ENCODE results near the gene ADSS2. TPM values are rescaled to one million over a fixed set of nuclear protein-coding genes. Genes with fewer than 3 reads are reported as not detected.
"Not testable (repeated sequence)": the region's sequence is repeated elsewhere in the genome, so short reads cannot be mapped to it uniquely, and the experiment has no call there.

The ADSS2 gene
- total RNA-seq (2014; rRNA removed) = 42.8 and 47.4 TPM in 2 replicates
- polyA plus RNA-seq (2012) = 15.0 TPM

DNA sequence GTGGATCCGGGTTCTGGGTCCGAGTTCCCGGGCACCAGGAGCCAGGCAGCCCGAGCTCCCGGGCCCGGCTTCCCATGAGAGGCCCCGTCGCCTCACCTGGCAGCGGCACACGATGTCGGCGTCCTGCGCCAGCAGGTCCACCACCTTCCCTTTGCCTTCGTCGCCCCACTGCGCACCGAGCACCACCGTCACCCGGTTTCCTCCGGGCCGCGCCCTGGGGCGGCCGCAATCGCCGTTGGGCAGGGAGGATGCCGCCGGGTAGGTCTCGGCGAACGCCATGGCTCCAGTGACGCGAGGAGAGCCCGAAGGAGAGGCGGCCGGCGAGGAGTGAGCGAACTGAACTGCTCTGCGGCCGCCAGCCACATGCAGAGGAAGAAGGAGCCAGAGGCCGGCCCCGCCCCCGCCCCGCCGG lies at the start of gene ADSS2:
ADSS2 (minus strand) TSS at position 371 of the 412 bp plus-strand sequence; CDS start at position 279, 92 bp downstream.
- no peak for DNase-seq (ENCODE audit: low read depth)

DNA sequence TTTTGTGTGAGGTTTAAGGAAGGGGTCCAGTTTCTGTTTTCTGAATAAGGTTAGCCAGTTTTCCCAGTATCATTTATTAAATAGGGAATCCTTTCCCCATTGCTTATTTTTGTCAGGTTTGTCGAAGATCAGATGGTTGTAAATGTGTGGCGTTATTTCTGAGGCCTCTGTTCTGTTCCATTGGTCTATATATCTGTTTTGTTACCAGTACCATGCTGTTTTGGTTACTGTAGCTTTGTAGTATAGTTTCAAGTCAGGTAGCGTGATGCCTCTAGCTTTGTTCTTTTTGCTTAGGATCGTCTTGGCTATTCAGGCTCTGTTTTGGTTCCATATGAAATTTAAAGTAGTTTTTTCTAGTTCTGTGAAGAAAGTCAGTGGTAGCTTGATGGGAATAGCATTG lies 48.8 kb upstream of the ADSS2 start:
- DNase-seq (ENCODE audit: low read depth) = not testable (repeated sequence)

DNA sequence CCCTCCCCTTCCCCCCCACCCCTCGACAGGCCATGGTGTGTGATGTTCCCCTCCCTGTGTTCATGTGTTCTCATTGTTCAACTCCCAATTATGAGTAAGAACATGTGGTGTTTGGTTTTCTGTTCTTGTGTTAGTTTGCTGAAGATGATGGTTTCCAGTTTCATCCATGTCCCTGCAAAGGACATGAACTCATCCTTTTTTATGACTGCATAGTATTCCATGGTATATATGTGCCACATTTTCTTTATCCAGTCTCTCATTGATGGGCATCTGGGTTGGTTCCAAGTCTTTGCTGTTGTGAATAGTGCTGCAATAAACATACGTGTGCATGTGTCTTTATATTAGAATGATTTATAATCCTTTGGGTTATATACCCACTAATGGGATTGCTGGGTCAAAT lies 47.8 kb upstream of the ADSS2 start:
- not testable (repeated sequence) for DNase-seq (ENCODE audit: low read depth)

DNA sequence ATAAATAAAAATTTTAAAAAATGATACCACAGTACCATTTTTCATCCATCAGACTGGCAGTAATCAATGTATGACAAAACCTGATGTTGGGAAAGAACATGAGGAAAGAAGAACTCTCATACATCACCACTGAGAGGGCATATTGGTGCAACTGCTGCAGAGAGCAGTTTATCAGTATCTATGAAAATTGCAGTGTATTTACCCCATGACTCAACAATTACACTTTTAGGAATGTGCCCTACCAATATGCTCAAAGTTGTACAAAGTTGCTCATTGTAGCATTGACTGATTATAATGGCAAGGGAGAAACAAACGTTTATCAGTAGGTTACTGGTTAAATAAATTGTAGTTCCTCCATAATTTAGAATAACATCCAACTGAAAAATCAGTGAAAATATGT lies 46.1 kb upstream of the ADSS2 start:
- no peak for DNase-seq (ENCODE audit: low read depth)

DNA sequence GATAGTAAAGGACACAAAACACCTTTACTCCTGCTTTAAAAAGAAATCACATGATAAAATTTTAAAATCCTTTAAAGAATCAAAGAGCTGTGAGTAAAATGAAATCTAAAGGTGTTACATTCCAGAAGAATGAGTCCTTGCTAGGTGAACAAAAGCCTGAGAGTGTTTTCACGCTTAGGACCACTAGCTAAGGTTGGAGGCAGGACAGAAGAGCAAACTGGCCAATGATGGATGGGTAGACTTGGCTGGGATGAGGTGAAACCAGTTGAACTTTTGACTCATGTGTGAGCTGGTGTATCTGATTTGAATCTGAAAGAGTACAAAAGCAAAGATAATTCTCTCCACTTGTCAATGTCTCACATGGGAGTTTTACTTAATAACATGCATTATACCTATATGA lies 44.5 kb upstream of the ADSS2 start:
- DNase-seq (ENCODE audit: low read depth) = no peak

DNA sequence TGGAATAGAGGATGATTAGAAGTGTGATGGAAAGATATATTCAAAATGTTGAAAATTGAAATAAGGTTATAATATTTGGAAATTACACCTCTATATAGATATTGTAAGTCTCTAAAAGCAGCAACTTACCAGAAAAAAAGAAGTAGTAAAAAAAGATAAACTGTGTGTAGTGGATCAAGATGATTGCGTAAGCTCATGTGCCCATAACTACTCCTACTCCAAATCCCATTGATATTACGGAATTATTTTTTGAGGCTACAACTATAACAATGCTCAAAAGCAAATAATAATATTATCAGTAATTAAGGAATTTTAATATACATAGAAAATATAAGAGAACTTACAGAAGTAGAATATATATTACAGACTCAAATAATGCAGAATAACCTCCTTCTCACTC lies 42.9 kb upstream of the ADSS2 start:
- DNase-seq (ENCODE audit: low read depth) = no peak

DNA sequence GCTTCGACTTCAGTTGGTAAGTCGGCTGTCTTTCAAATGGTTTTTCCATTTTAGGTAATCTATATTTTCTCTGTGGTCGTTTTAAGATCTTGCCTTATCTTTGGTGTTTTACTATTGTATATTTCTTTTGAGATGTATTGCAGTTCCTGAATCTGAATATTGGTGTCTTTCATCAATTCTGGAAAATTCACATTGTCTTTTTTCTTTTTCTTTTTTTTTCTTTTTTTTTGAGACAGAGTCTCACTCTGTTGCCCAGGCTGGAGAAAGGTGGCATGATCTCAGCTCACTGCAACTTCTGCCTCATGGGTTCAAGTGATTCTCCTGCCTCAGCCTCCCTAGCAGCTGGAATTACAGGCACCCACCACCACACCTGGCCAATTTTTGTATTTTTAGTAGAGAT lies 33.3 kb upstream of the ADSS2 start:
- not testable (repeated sequence) for DNase-seq (ENCODE audit: low read depth)

DNA sequence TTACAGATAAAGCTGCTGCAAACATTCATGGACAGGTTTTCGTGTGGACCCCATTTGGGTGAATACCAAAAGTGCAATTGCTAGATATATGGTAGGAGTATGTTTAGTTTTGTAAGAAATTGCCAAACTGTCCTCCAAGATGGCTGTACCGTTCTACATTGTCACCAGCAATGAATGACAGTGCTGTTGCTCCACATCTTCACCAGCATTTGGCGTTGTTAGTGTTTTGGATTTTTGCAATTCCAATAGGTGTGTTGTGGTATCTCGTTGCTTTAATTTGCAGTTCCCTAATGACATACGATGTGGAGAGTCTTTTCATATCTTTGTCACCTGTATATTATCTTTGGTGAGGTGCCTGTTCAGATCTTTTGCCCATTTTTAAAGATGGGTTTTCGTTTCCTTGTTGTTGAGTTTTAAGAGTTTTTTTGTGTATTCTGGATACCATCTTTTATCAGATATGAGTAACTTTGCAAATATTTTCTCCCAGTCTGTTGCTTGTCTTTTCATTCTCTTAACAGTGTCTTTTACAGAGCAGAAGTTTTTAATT lies 21.4 kb upstream of the ADSS2 start:
- DNase-seq (ENCODE audit: low read depth) = no peak

DNA sequence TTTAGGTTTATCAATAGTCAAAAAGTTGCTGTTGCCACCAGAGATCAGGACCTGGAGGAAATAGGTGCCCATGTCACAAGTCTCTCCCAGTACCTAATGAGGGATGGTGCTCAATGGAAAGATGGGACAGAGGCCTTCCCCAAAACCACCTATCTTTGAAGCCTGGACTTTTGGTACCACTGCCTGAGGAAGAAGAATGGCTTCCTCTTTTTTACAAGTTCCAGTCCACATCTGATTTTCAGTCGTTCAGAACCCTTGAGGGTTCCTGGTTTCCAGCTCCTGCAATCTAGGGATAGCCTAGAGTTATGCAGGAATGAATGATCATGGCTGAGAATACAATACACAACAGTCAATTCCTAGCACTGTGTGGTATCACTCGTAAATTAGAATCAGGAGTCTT lies 15.0 kb upstream of the ADSS2 start:
- no peak for DNase-seq (ENCODE audit: low read depth)

DNA sequence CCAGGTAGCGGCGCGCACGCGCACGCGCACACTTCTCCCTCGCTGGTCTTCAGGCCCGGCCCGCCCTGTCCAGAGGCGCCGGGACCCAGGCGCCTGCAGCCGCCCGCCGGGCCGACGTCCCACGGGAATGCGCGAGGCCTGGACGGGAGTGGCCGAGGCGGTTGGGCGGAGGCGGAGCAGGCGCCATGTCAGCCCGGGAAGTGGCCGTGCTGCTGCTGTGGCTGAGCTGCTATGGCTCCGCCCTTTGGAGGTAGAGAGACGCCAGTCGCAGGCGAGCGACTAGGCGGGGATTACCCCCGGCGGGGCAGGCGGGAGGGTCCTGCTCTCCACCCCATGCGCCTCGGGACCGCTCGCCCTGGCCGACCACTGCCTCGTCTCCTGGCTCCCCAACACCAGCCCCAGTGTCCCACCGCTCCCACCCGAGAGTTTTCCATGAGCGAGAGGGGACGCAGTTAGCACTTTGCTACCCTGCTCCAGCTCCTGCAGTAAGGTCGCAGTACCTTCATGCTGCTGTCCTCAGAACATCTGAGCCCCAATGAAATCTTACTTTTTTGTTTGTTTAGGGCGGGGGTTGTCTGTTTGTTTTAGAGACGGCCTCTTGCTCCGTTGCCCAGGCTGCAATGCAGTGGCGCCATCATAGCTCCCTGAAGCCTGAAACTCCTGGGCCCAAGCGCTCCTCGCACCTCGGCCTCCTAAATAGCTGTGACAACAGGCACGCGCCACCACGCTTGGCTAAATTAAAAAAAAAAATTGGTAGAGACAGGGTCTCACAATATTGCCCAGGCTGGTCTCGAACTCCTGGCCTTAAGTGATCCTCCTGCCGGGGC lies 9.7 kb upstream of the ADSS2 start, which contains the start of gene CATSPERE:
CATSPERE (plus strand) TSS at position 29 of the 827 bp plus-strand sequence; CDS start at position 186, 157 bp downstream.
- DNase-seq (ENCODE audit: low read depth) = peak; percentile 80

DNA sequence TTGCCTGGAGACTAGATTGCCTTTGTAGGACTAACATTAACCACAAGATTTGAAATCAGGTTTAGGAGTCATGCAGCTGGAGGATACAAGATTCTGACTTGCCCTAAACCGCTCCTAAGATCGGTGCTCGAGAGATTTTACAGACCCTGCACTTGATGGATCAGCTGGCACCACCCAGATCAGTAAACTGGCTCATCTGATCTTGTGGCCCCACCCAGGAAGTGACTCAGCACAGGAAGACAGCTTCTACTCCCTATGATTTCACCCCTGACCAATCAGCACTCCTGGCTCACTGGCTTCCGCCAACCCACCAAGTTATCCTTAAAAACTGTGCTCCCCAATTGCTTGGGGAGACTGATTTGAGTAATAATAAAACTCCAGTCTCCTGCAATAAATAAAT lies 8.5 kb upstream of the ADSS2 start:
- peak; percentile 18 for DNase-seq (ENCODE audit: low read depth)

DNA sequence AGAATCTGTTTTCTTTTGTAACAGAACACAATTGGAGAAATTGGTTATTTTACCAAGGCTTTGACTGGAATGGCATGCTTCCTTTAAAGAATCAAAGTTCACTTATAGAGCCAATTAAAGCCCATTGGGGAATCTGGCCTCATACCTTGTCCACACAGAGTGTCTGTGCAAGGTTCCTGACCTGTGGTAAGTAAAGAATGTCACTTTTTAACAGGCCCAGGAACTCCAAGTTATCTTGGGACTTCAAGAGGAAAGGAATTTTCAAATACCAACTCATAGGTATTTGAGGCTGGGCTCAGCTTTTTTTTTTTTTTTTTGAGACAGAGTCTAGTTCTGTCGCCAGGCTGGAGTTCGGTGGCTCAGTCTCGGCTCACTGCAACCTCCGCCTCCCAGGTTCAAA lies 7.1 kb upstream of the ADSS2 start:
- no peak for DNase-seq (ENCODE audit: low read depth)

DNA sequence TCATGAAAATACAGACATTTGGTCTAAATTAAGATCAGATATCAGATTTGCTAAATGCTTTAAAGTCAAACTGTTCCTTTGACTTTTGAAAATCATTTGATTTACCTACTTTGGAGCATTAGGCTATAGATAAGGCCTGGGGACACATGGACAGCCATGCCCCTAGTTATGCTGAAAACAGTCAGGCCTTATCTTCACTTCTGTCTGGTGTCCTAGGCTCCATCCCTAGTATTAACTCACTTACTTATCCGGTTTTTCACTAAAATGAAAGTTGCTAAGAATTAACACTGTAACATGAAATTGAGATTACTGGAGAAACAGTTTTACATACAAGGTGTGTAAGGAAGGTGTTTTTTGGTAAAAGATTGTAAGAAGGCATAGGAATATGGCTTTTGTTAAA lies 4.9 kb upstream of the ADSS2 start:
- DNase-seq (ENCODE audit: low read depth) = no peak

DNA sequence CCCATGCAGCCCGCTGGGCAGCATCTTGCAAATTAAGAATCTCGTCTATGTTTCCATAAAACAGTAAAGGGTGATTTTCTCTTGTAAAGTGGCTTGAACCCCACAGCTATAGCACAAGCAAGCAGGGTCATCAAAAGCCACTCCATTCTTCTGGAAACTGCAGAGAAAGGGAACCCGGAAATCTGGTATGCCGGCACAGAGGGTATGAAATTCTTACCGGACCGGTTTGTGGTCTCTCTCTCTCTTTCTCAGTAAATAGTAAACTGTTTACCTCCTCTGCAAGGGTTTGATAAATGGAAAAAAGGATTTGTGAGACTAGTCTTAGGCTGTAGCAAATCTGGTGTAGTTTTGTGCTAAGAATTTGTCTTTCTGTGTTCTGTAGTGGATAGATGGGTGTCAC lies 2.7 kb upstream of the ADSS2 start:
- DNase-seq (ENCODE audit: low read depth) = no peak

DNA sequence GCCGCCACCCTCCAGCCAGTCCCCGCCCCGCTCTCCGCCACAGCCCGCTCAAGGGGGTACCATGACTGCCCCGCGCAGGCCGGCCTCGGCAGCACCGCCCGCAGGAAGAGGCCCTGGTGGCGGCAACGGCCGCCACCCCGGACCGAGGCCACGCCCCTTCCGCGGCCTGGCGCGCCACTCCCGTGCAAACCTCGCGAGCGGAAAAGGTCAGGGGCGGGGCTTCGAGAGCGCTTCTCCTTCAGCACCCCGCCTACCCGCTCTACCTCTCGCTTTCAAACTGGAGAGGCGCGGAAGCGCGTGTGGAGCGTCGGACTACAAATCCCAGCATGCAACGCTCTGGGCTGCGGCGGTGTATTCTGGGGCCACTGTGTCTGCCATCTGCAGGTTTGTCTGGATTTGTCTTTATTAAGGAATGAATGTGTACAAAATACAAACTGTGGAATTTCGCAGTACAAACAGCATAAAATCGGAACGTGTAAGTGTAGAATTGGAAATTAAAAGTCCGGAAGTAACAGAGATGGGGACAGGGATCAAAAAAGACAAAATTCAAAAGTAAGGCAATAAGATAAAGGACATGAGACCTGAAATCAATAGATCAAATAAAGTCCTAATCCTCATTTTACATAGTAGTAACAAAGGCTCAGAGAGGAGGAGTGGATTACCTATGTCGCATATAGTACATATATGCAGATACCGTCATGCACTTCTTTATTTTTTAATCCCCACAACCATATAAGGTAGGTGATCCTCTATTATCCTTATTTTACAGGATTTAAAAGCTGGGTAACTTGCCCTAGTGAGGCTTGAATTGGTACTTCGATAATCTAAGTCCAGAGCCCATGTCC lies 464 bp upstream of the ADSS2 start:
- DNase-seq (ENCODE audit: low read depth) = peak; percentile 99

DNA sequence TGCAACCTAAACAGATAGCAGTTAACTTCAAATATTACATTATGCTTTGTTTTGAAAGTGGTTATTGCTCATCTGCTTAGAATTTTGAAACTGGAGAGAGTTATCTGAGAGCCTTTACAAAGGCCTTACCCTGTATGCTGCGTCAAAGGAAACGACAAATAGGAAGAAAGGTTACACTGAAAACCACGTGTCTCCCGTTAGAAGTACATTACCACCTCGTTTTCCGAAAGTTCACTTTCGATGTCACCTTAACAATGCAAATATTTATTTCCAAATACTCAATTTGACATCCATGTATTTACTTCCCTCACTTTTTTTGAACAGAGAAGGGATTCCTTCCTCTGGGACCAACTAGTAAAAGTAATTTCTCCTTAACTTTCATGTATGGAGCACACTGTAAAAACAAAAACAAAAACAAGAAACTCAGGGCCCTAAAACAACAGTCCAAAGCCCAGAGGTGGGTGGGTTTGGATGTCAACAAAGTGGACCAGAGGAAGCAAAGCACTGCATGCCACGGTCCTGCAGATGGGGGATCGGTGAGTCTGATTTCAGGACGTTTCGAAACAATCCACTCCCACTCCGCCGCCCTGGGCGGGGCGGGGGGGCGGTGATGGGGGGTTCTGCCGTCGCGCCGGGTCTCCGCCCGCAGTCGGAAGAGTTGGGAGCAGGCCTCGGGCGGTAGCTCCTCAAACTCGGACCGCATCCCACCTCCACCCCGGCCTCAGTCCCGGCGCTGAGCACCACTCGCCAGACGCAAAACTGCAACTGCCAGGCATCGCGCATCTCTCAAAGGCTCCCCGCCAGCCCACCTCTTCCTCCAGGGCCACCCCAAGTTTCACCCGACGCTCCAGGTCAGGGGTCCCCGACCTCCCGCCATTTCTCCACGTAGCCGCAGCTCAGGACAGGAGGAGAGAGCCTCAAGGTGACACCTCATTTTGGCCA lies 841 bp downstream of the ADSS2 start:
- peak; percentile 60 for DNase-seq (ENCODE audit: low read depth)

DNA sequence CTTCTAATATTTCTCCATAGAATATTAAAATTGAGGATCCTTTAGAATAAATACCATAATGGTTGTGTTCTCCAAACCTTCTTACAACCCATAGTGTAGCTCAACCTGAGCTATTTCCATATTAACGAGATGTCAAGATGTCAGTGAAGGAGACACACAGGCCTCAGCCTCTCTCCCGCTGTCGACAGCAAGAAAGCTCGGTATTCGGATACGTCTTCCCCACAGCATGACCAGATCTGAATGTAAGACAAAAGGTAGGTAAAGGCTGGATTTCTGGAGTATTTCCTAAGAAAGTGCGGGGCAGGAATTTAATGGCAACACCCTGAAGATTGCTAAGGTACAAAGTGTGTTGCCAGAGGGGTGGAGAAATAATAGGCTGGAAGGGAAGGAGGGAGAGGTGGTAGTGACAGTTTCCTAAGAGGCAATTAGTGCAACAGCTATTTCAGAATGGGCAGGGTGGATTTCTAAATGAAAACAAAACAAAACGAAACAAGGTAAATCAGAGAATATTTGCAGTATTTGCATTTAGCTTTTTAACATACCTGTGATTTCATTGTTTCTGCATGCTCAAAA lies 1.7 kb downstream of the ADSS2 start:
- no peak for DNase-seq (ENCODE audit: low read depth)

DNA sequence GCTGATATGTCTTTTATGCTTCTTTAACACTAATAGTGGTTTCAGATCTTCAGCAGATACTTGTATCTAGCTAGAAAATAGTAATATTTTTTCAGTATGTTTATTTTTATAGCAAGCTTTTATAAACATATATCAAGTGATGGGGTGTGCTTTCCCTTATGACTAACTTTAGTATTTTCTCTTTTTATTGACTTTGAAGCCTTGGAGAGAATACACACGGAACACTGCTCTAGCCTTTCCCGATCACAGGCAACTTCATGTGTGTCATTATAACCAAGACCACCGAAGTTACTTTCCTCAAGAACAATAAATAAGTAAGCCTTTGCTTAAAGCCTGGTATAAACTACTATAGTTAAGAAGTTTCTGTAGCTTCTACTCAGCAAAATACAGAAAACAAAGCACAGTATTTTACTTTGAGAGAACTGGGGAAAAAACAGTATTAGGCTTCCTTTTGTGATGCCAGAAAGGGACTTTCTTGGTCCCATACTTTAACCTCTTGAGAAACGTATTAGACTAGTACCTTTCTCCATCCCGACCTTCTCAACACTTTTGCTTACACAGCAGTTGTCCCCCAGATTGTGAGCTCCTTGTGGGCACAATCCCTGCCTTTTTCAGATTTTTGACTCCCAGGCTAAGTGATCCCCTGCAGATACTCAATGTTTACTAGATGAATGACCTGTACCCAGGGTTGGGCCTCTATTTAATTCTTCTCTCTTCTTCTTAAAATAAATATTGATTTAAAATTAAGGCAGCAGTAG lies 3.3 kb downstream of the ADSS2 start:
- DNase-seq (ENCODE audit: low read depth) = no peak

DNA sequence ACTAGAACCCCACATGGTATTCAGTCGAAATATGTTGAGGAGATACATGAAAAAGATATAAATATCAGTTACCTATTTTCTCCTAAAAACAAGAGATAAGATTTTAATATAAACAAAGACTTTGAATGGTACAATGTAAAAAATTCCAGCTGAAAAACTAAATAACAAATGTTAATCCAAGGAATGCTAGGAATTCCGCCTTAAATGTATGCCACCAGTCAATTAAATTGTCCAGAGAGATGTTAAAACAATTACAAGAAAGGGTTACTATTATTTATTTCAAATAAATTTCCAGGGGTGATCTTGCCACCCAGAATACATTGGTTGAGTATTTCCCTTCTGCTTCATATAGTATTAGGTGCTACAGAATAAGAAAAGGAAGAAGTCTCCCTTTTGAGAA lies 4.2 kb downstream of the ADSS2 start:
- no peak for DNase-seq (ENCODE audit: low read depth)

DNA sequence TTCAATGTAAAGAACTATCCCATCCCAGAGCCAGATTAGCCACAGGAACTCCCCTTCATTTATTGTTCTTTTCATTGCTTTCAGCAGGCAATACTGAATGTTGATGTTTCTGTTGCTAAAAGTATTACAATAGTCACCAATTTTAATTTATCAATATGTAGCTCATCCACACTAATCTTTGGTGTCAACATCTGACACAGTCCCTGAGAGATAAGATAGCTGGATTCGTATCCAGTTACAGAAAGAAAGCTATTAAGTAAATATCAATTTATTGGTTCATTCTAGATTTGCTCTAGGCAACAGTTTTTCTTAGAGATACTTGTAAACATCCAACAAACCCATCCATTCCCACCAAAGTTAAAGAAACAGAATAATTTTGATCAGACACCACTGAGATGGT lies 4.7 kb downstream of the ADSS2 start:
- DNase-seq (ENCODE audit: low read depth) = no peak
